Brain microvascular endothelial cell (primary cell): ENCODE data around the gene PER1.
A peak's percentile ranks its signal among the peaks of the same experiment; 100 is the strongest.

Experiments
- DNase-seq: peaks from one replicate; pipeline ENCODE4 v3.0.0-alpha.2; 2020
- H3K27ac ChIP-seq: fragments of 250-450 bp; sonication (Bioruptor Pico); 2 replicates; pipeline ENCODE4 v1.5.1; 2020; ENCODE audit warnings: mild to moderate bottlenecking, moderate library complexity
- H3K27me3 ChIP-seq: fragments of 250-450 bp; sonication (Bioruptor Pico); replicated peaks from 2 replicates; pipeline ENCODE4 v1.5.1; 2020; ENCODE audit warnings: mild to moderate bottlenecking
- H3K36me3 ChIP-seq: fragments of 250-450 bp; sonication (Bioruptor Pico); replicated peaks from 2 replicates; pipeline ENCODE4 v1.5.1; 2020; ENCODE audit warnings: mild to moderate bottlenecking
- H3K4me3 ChIP-seq: 2 replicates; pipeline ENCODE4 v1.5.1; 2011; ENCODE audit warnings: low read depth, mild to moderate bottlenecking, control low read depth, low read length, moderate library complexity
- CTCF ChIP-seq: IDR thresholded peaks from 2 replicates; pipeline ENCODE4 v1.5.1; 2011; ENCODE audit warnings: low read depth, mild to moderate bottlenecking, moderate library complexity, low read length, control low read depth, inconsistent platforms; ENCODE audit errors: missing control alignments
- in situ Hi-C: cut with HindIII; loops from 2 replicates; pipeline ENCODE4 v1.10.0; 2017; ENCODE audit warnings: low sequenced_read_pairs, low pct_ligation_motif_present

Gene PER1

GRCh38 chr17:8125154-8125946, 26.9 kb downstream of the PER1 start:
- no peaks in the 10 kb centered on the region for H3K27me3 ChIP-seq
- peak overlapping the region; percentile 69 for H3K4me3 ChIP-seq
- in situ Hi-C loops = no loop called here
- no peak overlapping the region for H3K27ac ChIP-seq
- peak; percentile 75 for DNase-seq
- TF ChIP-seq CTCF = no peak
- H3K36me3 ChIP-seq = no peaks in the 10 kb centered on the region

- DNase-seq = no peak
Observed at GRCh38 chr17:8124350-8125153, 27.7 kb downstream of the PER1 start.

GRCh38 chr17:8123695-8124349, 28.4 kb downstream of the PER1 start, which contains the start of gene HES7:
HES7 (minus strand) TSS chr17:8124106; CDS start chr17:8124084, 22 bp downstream.
- Histone ChIP-seq H3K27me3 (no peaks in the 10 kb centered on the region), H3K4me3 (peak within 1 kb of the TSS; percentile 69), H3K36me3 (no peaks in the 10 kb centered on the region), H3K27ac (no peak within 1 kb of the TSS)
- in situ Hi-C loops = no loop called here
- no peak for DNase-seq
- TF ChIP-seq CTCF = no peak

More at GRCh38 chr17:8124350-8125153, 27.7 kb downstream of the PER1 start:
- Histone ChIP-seq H3K27ac (no peak overlapping the region), H3K36me3 (no peaks in the 10 kb centered on the region), H3K27me3 (no peaks in the 10 kb centered on the region), H3K4me3 (peak overlapping the region; percentile 69)
- in situ Hi-C loops = no loop called here
- TF ChIP-seq CTCF = no peak

GRCh38 chr17:8122924-8123694, 29.1 kb downstream of the PER1 start:
- H3K36me3 ChIP-seq = no peaks in the 10 kb centered on the region
- H3K27ac ChIP-seq = no peak overlapping the region
- peak overlapping the region; percentile 66 for H3K4me3 ChIP-seq
- DNase-seq = no peak
- in situ Hi-C loops = no loop called here
- no peak for TF ChIP-seq CTCF
- no peaks in the 10 kb centered on the region for H3K27me3 ChIP-seq

GRCh38 chr17:8122422-8122923, 29.7 kb downstream of the PER1 start:
- TF ChIP-seq CTCF = no peak
- Histone ChIP-seq H3K4me3 (peak overlapping the region; percentile 66), H3K27ac (no peak overlapping the region), H3K36me3 (no peaks in the 10 kb centered on the region), H3K27me3 (no peaks in the 10 kb centered on the region)
- in situ Hi-C loops = no loop called here
- no peak for DNase-seq
